ENCODE data around the gene ATAT1.

DNA sequence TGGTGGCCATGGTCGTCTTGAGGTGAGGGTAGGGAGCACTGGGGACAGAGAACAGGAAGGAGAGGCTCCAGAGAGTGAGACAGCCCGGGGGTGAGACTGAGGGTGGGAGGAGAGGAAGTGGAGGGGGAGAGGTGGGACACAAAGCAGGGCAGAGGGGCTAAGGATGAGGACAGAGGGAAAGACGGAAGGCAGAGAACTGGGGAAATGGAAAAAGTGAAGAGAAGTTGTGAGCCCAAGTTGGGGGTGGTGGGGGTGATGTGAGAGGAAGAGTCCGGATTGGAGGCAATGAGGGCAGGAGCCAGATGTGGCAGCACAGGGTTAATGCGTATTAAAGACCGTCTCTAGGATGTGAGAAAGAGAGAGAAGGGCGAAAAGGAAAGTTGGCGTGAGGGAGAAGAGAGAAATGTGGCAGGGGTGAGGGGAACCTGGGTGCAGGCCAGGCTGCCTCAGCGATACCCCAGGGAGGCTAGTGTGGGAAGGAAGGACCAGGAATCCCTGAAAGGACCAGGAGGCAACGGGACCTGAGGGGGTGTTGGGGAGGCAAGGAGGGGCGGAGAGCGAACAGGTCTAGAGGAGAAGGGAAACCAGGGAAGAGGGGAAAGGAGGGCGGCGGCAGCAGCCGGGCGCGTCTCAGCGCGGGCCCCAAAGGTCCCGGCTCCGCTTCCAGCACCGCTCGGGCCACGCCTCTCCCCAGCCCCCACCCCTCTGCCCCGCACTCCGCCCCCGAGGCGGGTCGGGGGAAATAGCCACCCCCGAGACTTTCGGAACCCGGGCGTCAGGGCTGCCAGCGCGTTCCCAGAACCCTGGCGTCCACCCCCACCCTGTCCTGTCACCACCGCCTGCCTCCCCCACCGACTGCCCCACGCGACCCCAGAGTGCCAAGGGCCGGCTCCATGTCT lies 59.6 kb downstream of the ATAT1 start, which contains the start of gene PPP1R18:
- TF ChIP-seq CTCF (conservative IDR thresholded peaks at IDR 0.05), result no peak
- no peak for TF ChIP-seq EZH2 (IDR thresholded peaks at IDR 0.05; ENCODE audit: low read depth)
